ENCODE measurements around the gene CACNB2.
"Not testable (repeated sequence)": the region's sequence is repeated elsewhere in the genome, so short reads cannot be mapped to it uniquely, and the experiment has no call there.

Gene CACNB2

DNA sequence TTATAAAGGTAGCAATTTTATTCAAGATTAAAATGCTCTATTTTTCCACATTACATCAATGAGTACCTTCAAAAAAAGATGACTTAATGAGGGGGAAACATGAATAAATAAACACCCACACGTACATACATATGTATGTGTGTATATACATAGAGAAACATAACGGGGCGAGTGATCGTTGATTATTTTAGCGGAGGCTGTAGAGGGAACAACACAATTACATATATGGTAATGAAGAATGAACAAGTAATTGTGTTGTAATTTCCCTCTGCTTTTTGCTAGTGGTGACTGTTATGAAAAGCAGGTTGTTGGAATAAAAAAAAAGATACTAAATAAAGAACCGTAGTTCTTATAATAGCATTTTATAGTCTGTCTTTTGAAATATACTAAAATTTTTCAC is 63.2 kb downstream of the CACNB2 start:
- DNase-seq: no peak

DNA sequence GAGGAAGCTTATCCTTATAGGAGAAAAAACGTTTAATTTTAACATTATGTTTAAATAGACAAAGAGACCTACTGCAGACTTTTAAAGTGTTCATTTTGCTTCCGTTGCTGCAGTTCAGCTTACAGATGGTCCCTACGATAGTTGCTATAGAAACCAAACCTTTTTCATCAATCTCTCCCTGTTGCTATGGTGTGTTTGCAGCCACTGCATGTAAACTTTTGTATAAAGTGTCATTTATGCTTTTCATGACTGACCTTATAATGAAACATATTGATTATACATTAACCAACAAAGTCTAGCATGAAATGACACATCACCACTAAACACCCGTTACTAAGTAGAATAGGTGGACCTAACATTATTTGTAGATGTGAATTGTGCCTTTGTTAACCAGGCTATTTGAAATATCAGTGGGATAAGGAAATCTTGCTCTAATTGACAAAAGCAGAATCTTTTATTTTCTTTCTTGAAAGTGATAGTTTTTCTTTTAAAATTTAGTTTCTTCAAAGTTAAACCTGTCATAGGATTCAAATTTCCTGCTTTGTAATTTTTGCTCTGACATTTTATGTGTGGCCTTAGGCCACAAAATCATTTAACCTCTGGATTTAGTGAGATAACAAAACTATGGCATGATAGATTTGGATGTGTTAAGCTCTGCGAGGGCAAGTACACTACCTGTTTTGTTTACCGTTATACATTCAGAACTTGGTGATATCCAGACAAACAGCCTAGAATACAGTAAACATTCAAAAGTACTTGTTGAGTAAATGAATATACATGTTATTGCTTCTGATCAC is 64.0 kb downstream of the CACNB2 start:
- DNase-seq: no peak

DNA sequence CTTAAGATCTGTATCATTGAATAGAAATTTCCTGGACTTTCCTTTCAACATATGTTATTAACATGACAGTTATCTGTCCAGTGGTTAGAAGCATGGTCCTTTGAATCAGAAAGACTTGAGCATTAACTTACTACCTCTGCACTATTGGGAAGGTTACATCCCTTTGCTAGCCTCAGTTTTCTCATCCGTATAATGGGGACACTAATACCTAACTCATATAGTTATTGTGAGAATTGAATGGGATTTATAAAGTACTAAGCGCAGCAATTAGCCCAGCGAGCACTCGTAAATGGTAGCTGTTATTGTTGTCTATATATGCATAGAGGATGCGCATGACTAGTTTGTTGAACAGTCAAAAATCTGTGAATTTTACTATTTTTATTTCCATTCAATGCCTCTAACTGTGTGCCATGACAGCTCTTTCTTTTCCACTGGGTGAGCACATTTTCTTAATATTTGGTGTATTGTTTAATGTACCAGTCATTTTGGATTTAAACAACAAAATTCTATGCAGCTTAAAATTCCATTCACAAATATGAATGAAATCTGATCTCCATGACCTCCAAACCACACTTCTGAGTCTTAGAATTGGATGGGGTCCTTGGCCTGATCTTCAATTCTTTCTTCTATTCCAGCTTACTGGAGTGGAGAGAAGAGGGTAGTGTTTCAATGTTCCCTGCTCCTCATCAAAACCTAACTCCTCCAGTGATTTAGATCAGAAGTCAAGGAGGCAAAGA is 65.0 kb downstream of the CACNB2 start:
- no peak for DNase-seq

DNA sequence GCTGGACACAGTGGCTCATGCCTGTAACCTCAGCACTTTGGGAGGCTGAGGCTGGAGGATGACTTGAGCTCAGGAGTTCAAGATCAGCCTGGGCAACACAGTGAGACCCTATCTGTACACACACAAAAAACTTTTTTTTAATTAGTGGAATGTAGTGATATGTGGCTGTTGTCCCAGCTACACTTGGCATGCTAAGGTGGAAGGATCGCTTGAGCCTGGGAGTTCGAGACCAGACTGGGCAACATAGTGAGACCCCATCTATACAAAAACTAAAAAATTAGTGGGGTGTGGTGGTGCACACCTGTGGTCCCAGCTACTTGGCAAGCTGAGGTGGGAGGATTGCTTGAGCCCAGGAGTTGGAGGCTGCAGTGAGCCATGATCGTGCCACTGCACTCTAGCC is 68.0 kb downstream of the CACNB2 start:
- not testable (repeated sequence) for DNase-seq

DNA sequence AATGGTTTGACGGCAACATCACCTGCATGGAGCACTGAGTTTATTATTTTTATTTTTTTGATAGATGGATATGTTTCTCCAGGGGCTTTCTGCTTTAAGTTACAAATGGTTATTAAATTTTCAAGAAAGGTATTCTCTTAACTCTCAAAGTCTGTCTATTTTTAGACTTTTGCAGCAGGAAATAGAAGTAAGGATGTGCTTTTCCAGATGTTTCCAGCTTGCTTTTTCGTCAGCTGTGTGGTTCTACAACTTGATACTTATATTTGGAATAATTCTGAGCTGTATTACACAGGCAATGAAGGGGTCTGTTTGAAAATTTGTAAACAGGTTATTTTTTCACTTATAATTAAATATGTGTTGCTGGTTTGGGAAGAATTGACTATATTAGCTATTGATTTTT is 69.0 kb downstream of the CACNB2 start:
- no peak for DNase-seq

DNA sequence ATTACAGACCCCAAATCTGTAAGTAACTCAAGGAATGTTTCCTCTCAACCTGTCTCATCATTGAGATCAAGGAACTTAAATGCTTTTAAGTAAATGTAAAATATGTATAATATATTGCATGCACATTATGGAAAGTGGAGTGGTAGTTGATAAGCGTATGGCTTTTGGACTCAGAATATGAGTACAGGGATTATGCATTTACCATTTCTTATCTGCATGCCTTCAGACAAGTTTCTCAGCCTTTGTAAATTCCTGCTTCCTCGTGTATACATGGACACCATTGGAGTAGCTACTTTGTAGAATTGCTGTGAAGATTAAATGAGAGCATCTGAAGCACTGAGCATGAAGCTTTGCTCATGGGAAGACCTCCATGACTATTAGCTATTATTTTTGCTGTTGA is 70.5 kb downstream of the CACNB2 start:
- DNase-seq: no peak

DNA sequence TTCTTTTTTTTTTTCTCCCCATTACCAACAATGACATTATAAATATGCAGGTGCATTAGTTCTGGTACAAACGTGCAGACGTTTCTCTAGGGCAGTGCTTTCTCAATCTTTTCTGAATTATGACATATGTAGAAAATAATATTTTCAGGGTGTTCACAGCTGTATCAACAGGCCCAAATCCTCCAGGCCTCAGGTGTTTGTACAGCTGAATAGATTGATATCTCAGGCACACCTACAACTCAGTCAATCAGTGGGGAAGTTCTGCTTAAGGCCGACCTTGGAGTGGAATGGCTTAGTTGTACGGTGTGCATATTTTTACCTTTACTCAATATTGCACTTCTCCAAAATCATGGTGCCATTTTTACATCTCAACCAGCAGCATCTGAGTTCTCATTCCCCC is 71.6 kb downstream of the CACNB2 start:
- no peak for DNase-seq

DNA sequence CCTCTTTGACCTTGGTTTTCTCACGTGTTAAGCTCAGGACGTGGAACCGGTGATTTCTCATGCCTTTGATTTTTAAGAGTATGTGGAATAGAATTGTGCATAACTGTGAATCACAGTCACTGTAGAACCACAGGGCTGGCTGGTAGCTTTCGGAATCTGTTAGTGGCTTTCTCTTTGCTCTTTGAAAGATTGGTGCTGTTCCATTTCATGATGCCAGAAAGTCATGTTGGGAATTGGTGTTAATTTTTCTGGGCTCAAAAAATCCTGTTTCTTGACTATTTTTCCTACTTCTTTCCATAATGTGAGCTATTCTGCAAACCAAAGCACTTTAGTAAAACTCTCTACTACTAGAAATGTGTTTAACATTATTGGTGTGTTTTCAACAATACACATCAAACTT is 73.0 kb downstream of the CACNB2 start:
- no peak for DNase-seq

DNA sequence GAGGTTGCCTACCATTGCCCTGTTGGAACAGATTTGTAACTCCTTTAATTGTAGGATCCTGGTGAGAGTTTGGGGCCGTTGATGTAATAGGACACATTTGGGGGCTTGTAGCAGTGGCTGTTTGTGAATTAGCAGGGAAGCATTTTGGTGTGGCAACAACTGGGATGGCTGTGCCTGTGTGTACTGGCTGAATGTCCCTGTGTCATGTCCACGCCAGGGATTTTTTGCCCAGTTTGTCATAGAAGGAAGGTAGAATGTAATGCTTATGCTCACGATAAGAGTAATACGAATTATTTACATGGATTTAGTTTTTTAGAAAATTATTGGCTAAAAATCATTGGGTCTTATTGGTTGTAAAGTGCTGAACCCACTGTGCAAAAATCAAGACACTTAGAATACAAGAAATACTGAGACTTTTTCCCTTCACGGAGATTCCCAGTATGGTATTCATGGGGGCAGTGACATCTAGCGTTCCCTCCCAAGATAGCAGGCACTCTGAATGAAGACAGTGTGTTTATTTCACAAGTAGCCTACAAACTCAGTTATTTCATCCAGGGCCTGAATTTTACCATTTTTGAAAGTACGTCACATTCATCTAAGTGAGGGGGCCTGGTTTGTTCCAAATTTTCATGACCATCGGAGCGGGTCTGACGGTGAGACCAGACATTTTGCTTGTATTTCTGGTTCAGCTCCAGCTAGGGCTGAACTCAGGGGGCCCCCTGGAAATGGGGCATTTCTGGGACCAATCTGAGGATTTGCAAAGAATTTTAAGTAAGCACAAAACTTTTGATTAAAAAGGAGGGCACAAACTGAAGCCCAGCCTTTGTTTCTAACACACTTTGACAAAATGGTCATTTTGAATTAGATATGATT is 74.7 kb downstream of the CACNB2 start:
- peak; percentile 1 for DNase-seq

DNA sequence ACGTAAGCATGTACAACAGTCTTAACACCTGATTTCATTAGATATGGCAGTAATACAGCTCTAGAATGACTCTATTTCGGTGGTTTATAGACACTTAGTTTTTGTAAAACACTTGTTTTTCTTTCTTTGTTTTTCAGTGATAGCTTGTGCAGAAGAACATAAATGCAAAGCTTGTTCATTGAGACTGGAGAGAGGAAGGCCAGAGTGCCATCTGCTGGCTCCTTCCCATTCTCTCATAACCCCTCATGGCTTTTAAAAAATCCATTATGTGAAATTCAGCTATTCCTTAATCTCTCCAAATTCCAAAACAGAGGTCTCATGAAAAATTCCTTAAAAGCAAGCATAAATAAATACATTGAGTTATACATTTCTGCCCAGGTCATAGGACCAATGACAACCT is 76.3 kb downstream of the CACNB2 start:
- DNase-seq: no peak

DNA sequence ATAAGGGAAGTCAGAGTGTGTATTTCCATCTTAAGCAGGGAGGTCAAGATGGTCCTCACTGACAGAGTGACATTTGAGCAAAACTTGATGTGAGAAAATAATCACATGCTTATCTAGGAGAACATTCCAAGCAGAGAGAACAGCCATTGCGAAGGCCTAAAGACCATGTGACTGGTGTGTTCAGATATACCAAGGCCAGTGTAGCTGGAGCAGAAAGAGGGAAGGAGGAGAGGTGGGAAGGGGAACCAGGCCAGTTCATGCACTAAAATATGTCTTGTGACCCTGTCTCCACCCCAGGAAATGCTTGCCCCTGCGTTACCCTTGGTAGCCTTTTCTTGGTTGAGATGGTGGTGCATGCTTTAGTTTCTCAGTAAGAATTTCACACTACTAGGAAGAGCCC is 77.4 kb downstream of the CACNB2 start:
- no peak for DNase-seq

DNA sequence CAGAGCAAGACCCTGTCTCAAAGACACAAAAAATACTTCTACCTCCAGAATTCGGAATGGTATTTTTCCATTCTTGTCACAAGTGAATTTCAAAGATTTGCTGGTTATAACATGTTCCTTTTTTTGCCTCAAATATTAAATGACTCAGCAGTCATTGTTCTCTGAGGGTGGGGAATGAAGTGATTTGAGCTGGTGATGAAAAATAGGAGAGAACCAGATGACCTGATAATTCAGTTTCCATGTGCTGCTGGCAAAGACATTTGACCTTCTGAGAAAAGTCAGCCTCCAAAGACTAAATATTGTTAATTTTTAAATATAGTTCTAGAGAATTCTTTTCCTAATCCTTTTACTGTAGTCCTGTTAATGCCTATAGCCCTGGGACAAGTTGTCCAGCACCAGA is 78.9 kb downstream of the CACNB2 start:
- no peak for DNase-seq

DNA sequence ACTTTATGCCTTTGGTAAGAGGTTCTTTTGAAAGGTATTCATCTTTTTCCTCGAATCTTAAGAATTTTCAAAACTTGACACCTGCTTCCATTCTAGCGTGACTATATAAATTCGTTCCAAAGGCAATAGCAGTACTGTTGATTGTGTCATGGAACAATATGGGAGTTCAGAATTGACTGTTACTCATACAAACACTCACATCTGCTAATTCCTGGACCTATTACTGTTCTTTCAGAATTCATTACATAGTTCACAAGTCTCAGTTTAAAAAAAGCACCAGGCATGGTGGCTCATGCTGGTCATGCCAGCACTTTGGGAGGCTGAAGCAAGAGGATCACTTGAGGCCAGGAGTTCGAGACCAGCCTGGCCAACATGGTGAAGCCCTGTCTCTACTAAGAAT is 80.9 kb downstream of the CACNB2 start:
- no peak for DNase-seq

DNA sequence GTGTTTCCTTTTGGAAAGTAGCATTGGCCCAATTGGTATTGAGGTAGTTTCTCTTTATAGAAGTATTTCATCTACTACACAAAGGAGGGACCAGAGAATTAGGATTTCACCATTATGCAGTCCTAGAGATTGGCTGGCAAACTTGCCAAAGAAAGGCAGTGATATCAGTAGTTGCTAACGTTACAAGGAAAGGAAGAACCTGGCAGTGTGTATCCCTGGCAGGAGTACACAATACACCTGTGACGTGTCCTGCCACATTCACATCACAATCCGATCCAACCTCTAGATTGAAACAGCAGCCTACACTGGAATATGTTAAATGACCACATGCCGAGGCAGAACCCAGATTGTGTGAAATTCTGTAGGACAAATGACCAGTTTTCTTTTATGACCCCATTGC is 81.7 kb downstream of the CACNB2 start:
- no peak for DNase-seq

DNA sequence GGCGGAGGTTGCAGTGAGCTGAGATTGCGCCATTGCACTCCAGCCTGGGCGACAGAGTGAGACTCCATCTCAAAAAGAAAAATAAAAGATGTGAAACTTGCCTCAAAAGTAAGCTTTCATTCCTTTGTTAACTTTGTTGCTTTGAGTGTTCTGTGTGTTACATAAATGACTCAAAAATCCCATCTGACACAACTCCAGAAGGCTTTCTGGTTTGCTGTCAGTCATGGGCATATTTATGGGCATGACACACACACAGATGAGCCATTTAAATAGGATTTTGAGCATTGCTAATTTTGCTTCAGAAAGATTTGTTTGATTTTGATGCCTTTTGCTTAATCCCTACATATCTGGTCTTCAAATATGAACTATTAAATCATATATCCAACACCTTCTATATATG is 82.6 kb downstream of the CACNB2 start:
- no peak for DNase-seq

DNA sequence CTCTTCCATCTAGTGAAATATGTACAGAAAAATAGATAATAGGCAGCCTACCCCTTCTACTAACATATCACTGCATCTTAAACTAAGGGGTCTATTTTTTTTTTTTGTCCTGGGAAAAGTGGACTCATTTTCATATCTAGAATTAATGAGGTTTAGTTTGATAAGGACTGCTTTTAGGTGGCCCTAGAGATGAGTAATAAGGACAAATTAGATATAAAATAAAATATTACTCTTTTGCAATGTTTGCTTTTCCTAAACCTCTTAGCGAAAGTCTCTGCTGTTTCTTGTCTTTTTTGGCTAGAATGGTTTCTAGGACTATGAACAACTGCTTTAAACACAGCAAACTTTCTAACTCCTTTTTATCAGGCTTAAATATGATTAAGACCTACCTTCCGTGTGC is 83.7 kb downstream of the CACNB2 start:
- DNase-seq: no peak

DNA sequence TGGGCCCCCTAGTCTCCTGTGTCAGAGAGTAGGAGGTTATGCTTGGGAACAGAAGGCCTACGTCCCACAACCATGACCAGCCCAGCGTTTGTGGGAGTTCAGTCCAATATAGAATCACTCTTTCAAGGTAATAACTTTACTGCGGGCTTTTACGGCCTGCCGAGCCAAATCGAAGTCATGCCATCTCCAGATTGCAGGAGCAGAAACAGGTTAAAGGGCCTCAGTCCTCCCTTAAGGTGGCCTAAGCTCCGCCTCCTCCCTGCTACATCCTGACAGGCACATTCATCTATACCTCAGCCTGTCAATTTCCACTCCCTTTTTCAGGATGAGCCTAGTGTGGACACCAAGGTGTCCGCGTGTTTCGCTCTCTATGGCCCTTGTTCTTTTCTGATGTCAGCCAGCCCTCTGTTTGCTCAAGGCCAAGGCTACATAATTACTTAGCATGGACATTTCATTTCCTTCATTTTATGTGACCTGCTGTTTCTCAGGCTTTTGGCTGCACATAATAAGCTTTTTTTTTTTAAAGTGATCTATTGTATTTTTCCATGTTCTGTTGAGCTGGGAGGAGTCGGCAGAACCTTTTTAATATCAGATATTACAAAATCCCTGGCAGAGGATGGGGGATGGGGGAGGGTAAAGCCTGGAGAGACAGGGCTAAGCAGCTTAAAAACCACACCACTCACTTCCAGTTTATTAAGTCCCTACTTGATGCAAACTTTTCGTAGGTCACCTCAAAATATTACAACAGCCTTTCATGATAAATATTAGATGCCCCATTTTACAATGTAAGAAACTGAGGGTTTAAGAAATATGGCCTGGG is 84.6 kb downstream of the CACNB2 start:
- DNase-seq: no peak

DNA sequence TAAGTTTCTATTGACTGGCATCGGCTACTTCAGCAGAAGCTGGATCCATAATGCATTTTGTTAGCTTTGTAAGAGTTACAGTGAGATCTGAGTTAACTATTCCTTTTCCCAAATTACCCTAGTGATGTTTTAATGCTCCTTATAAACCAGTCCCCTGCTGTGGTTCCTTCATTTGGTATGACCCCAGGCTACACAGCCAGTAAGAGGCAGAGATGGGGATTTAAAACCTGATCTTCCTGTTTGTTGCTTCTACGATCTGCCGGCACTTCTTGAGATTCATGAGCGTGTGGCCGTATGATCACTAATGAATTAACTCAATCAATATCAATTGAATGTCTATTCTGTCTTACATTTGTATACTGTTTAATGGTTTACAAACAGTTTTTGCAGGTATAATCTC is 86.1 kb downstream of the CACNB2 start:
- DNase-seq: no peak

DNA sequence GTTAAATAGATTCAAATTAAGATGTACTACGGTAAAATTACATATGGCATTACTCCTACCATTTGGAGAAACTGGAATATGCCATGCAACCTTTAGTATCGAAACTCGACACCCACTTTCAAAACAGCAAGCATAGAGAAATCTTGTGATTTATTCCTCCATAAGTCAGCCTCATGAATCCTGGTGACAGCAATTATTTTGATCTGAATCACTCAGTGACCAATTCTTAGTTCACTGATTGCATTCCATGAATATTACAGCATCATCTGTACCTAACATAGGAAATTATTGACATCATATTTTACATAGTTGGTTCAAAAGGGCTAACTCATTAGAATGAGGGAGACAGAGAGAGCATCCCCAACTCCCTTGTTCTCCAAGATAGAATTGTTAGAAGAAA is 89.6 kb downstream of the CACNB2 start:
- no peak for DNase-seq

DNA sequence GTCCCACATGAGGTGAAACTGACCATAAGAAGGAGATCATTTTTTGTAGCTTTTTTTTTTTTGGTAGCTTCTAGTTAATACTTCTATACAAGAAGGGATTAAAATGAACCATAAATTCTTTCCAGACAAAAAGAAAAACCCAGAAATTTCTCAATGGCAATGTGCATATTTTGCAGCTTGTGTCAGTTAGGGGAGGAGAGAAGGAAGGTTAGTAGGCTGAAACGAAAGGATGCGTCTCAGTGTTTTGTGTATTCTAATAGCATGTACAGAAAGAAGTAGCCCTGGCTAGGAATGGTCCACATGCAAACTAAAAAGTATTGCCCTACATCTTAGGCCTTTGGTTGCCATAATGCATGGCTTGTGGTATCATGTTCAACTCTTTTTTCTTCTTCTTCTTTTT is 90.6 kb downstream of the CACNB2 start:
- DNase-seq: no peak

DNA sequence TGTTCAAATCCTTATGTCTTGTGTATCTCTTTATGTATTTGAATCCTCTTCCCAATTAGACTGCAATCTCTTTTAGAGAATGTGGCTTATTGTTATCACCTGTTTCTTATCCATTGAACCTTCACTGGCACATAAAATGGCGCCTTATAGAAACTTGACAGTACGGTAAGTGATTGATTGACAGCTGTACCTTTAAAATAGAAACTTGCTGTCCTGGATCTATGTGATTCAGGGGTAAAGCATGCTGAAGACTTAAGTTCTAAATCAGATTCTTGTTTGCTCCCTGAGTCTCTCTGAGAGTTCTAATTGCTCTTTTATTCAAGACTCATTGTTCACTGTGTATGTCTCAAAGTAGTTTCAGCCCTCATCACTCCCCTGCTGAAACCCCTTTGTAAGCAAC is 91.3 kb downstream of the CACNB2 start:
- DNase-seq: no peak

DNA sequence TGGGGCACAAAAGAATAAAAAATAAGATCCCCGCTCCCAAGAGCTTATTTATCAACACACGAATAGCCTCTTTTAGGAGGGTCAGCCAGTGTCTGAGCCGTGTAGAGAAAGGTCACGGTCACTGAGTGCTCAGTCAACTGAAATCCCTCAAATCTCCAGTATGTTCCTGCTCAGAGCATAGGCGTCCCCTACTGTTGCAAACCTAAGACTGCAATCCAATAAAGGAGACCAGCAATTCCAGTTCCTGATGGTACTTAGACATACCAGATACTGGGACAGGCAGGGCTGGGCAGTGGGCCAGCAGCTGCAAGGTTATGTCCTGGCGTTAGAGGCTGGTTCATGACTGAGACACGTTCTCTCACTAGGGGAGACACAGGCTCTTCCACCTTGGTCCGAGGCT is 93.6 kb downstream of the CACNB2 start:
- DNase-seq: no peak

DNA sequence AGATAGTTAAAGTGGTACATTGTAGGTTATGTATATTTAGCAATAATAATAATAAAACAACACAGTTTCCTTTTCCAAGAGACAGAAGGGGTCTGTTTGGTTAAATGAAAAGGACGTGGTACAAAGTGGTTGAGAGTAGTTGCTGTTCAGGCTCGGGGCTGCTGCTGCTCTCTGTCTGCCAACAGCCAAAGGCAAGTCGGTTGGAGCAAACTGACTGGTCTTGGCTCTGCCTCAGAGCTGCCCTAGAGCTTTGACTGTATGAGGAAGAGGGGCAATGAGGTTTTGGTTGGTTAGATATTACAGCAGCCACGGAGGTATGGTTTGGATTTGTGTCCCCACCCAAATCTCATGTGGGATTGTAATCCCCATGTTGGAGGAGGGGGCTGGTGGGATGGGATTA is 95.3 kb downstream of the CACNB2 start:
- DNase-seq: no peak

Data from DMS79 (cell line).